ENCODE data around the gene P2RX2.
"Not testable (repeated sequence)": the region's sequence is repeated elsewhere in the genome, so short reads cannot be mapped to it uniquely, and the experiment has no call there.

The P2RX2 gene

DNA sequence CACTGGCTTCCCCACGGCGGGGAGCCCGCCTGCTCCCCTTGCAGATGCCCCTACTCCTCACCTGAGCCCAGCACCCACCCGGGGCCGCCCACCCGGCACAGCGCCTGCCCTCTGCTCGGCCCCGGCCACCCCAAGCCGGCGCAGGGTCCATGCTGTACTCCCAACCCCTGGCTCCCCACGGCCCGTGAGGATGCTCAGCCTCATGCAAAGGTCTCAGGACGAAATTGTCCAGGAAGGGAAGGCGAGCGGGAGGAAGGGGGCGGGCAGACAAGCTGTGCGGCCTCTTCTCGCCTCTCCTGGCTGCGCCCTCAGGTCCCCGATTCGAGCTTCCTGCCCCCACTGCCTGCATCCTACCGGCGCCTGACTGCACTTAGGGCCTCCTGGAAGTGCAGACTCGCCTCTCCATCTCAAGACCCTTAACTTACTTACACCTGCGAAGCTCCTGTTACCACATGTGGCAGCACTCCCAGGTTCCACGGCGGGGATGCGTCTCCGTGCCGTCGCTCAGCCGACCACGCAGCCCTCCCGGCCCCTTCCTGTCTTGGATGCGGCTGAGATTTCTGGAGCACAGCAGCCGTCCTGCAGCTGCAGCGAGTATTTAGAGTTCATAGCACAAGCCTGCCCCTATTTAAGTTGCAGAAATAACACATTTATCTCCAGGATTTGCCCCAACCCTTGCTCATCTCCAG is 26.1 kb upstream of the P2RX2 start:
- Mint-ChIP-seq H3K4me3 (no peak overlapping the region), H3K27ac (no peak overlapping the region), H3K9me3 (ENCODE audit: low read depth) (no peaks in the 10 kb centered on the region), H3K36me3 (no peaks in the 10 kb centered on the region), H3K4me1 (ENCODE audit: low read depth) (peaks cover 5% of the 10 kb centered on the region), H3K27me3 (peaks cover 18% of the 10 kb centered on the region)

DNA sequence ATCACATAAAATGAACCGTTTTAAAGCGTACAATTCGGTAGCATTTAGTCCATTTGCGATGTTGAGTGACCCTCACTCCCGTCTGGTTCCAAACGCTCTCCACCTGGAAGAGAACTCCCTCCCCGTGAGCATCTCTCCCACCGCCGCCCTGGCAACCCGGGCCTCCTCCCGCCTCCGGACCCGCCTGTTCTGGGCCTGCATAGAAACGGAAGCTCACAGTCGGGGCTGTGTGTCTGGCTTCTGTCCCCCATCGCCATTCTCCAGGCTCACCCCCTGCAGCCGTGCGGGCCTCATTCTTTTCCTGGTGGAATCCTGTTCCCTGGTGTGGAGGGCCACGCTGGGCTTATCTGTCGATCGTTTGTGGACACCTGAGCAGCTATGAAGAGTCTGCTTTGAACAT is 25.5 kb upstream of the P2RX2 start:
- Mint-ChIP-seq H3K36me3 (no peaks in the 10 kb centered on the region), H3K27ac (no peak overlapping the region)

DNA sequence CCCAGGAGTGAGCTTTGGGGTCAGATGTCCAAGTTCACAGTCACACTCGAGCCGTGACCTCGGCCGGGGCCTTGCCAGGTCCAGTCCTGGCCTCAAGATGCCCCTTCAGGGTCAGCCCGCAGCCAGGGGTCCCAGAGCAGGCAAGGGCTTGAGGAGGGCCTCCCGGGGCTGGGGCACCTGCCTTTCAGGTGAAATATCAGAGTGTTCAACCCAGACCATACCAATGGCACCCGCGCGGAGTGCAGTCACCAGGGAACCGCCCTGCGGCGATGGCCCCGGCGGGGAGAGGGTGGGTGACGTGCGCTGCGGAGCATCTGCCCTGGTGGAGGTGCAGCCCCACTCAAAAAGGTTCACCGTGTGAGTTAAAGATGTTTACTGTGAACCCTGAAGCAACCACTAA is 25.1 kb upstream of the P2RX2 start:
- Mint-ChIP-seq H3K4me1 (ENCODE audit: low read depth) (peaks cover 10% of the 10 kb centered on the region), H3K27ac (no peak overlapping the region), H3K36me3 (no peaks in the 10 kb centered on the region), H3K4me3 (no peak overlapping the region), H3K27me3 (peaks cover 21% of the 10 kb centered on the region), H3K9me3 (ENCODE audit: low read depth) (no peaks in the 10 kb centered on the region)

More for the DNA sequence above, 25.5 kb upstream of the P2RX2 start:
- peaks cover 9% of the 10 kb centered on the region for H3K4me1 Mint-ChIP-seq (ENCODE audit: low read depth)
- no peak overlapping the region for H3K4me3 Mint-ChIP-seq
- H3K27me3 Mint-ChIP-seq: peaks cover 21% of the 10 kb centered on the region
- H3K9me3 Mint-ChIP-seq (ENCODE audit: low read depth): no peaks in the 10 kb centered on the region

DNA sequence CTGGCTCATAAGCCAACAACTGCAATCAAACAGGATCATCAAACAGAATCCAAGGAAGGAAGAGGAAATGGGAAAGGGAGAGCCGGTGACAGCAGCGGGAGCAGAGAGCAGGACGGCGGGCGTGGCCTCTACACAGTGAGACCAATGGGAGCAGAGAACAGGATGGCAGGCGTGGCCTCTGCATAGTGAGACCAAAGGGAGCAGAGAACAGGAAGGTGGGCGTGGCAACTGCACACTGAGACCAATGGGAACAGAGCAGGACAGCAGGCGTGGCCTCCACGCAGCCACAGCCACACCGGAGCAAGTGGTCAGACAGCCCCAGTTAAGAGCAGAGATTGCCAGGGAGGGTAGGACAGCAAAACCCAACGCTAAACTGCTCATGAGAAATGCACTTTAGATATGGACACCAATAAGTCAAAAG is 24.6 kb upstream of the P2RX2 start:
- Mint-ChIP-seq H3K9me3 (ENCODE audit: low read depth) (no peaks in the 10 kb centered on the region), H3K36me3 (no peaks in the 10 kb centered on the region), H3K4me1 (ENCODE audit: low read depth) (peaks cover 13% of the 10 kb centered on the region), H3K27ac (no peak overlapping the region), H3K27me3 (peaks cover 25% of the 10 kb centered on the region), H3K4me3 (no peak overlapping the region)

GRCh38 chr12:132595183-132595582 is 23.4 kb upstream of the P2RX2 start:
- Mint-ChIP-seq H3K4me3 (no peak overlapping the region), H3K9me3 (ENCODE audit: low read depth) (no peaks in the 10 kb centered on the region), H3K4me1 (ENCODE audit: low read depth) (peaks cover 16% of the 10 kb centered on the region), H3K27ac (no peak overlapping the region), H3K36me3 (no peaks in the 10 kb centered on the region), H3K27me3 (peaks cover 27% of the 10 kb centered on the region)

DNA sequence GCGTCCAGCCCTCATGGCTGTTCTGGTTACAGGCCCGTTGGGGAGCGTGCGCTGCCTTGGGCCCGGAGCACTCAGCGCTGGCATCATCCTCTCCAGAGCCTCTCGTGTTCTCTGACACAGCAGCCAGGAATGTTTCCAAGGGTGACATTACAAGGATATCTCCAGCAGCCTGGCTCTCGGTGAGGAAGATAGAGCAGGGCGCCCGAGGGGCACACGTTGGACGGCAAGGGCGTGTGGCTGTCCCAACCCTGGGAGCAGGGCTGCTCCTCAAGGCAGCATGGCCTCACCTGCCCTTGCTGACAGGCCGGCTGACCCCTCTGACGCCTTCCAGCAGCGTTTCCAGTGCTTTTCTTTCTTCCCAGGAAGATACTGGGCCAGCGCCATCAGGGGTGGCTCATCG is 22.6 kb upstream of the P2RX2 start:
- H3K27me3 Mint-ChIP-seq: peaks cover 27% of the 10 kb centered on the region
- H3K4me3 Mint-ChIP-seq: no peak overlapping the region
- peaks cover 21% of the 10 kb centered on the region for H3K4me1 Mint-ChIP-seq (ENCODE audit: low read depth)
- H3K36me3 Mint-ChIP-seq: no peaks in the 10 kb centered on the region
- H3K27ac Mint-ChIP-seq: no peak overlapping the region
- no peaks in the 10 kb centered on the region for H3K9me3 Mint-ChIP-seq (ENCODE audit: low read depth)

GRCh38 chr12:132597333-132598316 is 21.0 kb upstream of the P2RX2 start:
- Mint-ChIP-seq H3K9me3 (ENCODE audit: low read depth) (no peaks in the 10 kb centered on the region), H3K4me1 (ENCODE audit: low read depth) (peaks cover 22% of the 10 kb centered on the region), H3K27ac (peak overlapping the region; percentile 30), H3K36me3 (no peaks in the 10 kb centered on the region), H3K27me3 (peaks cover 30% of the 10 kb centered on the region), H3K4me3 (peak overlapping the region; percentile 81)

- Mint-ChIP-seq H3K4me3 (peak overlapping the region; percentile 48), H3K4me1 (ENCODE audit: low read depth) (peaks cover 20% of the 10 kb centered on the region), H3K27me3 (peaks cover 29% of the 10 kb centered on the region)
- not testable (repeated sequence) for H3K27ac Mint-ChIP-seq; H3K36me3 Mint-ChIP-seq; H3K9me3 Mint-ChIP-seq (ENCODE audit: low read depth)
Observed at GRCh38 chr12:132599502-132599901, 19.1 kb upstream of the P2RX2 start.

- Mint-ChIP-seq H3K4me3 (peak overlapping the region; percentile 74), H3K27ac (no peak overlapping the region), H3K4me1 (ENCODE audit: low read depth) (peaks cover 20% of the 10 kb centered on the region), H3K27me3 (peaks cover 29% of the 10 kb centered on the region), H3K9me3 (ENCODE audit: low read depth) (no peaks in the 10 kb centered on the region), H3K36me3 (no peaks in the 10 kb centered on the region)
Observed at GRCh38 chr12:132600048-132601032, 18.2 kb upstream of the P2RX2 start.

DNA sequence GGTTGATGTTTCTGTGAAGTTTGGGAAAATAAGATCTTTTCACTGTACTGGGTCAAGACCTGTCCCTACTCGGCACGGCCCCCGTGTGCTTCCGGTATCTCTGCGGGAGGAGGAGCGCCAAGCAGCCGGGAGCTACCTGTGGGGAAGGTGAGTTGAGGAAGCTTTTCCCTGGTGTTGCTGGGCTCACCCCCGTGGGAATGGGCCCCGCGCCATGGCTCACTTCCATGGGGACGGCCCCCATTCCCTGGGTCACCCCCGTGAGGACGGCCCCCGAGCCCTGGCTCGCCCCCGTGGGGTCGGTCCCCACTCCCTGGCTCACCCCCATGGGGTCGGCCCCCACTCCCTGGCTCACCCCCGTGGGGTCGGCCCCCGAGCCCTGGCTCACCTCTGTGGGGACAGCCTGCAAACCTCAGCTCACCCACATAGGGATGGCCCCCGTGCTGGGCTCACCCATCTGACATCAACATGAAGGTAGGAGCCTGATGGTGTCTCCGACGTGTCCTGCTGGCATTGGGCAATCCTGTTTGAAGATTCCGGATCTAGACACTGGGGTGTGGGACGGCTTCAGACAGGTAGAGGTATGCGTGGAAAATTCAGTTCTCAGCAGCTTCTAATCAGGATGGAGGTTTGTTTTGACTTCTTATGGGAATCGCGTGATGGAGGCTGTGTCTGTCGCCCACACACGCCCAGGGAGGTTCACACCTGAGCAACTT is 17.2 kb upstream of the P2RX2 start:
- no peaks in the 10 kb centered on the region for H3K9me3 Mint-ChIP-seq (ENCODE audit: low read depth)
- peaks cover 25% of the 10 kb centered on the region for H3K27me3 Mint-ChIP-seq
- peaks cover 20% of the 10 kb centered on the region for H3K4me1 Mint-ChIP-seq (ENCODE audit: low read depth)
- peak overlapping the region; percentile 74 for H3K4me3 Mint-ChIP-seq
- no peak overlapping the region for H3K27ac Mint-ChIP-seq
- H3K36me3 Mint-ChIP-seq: no peaks in the 10 kb centered on the region

GRCh38 chr12:132602572-132603239 is 15.9 kb upstream of the P2RX2 start:
- peaks cover 14% of the 10 kb centered on the region for H3K4me1 Mint-ChIP-seq (ENCODE audit: low read depth)
- no peaks in the 10 kb centered on the region for H3K9me3 Mint-ChIP-seq (ENCODE audit: low read depth)
- H3K4me3 Mint-ChIP-seq: no peak overlapping the region
- H3K27ac Mint-ChIP-seq: no peak overlapping the region
- no peaks in the 10 kb centered on the region for H3K36me3 Mint-ChIP-seq
- H3K27me3 Mint-ChIP-seq: peaks cover 22% of the 10 kb centered on the region

- Mint-ChIP-seq H3K4me3 (no peak overlapping the region), H3K27ac (no peak overlapping the region), H3K9me3 (ENCODE audit: low read depth) (no peaks in the 10 kb centered on the region), H3K27me3 (peaks cover 27% of the 10 kb centered on the region), H3K4me1 (ENCODE audit: low read depth) (peaks cover 13% of the 10 kb centered on the region), H3K36me3 (no peaks in the 10 kb centered on the region)
Observed at GRCh38 chr12:132603240-132604150, 15.1 kb upstream of the P2RX2 start.

GRCh38 chr12:132604151-132604618 is 14.4 kb upstream of the P2RX2 start:
- Mint-ChIP-seq H3K4me1 (ENCODE audit: low read depth) (peaks cover 9% of the 10 kb centered on the region), H3K4me3 (no peak overlapping the region), H3K36me3 (no peaks in the 10 kb centered on the region), H3K27me3 (peaks cover 27% of the 10 kb centered on the region), H3K27ac (no peak overlapping the region), H3K9me3 (ENCODE audit: low read depth) (no peaks in the 10 kb centered on the region)

All from activated naive CD8-positive, alpha-beta T cell (primary cell).